GM06990 (cell line): Measurements from ENCODE around the gene LPO.

Experiments
- DNase-seq: peaks from one replicate; pipeline ENCODE4 v3.0.0-alpha.2; 2011; ENCODE audit not compliant: insufficient read length; ENCODE audit errors: extremely low read depth
- H3K27me3 ChIP-seq: replicated peaks from 2 replicates; pipeline ENCODE4 v1.6.0; 2011; ENCODE audit warnings: low read length; ENCODE audit not compliant: control insufficient read depth, insufficient read depth
- H3K36me3 ChIP-seq: 2 replicates; pipeline ENCODE4 v1.5.1; 2011; ENCODE audit warnings: low read length; ENCODE audit not compliant: control insufficient read depth, insufficient read depth
- H3K4me3 ChIP-seq: replicated peaks from 2 replicates; pipeline ENCODE4 v1.5.1; 2011; ENCODE audit warnings: low read depth, mild to moderate bottlenecking, control low read depth, low read length
- CTCF ChIP-seq: IDR thresholded peaks from 2 replicates; pipeline ENCODE4 v1.5.1; 2011; ENCODE audit warnings: low read length, control low read depth, mild to moderate bottlenecking, inconsistent platforms; ENCODE audit not compliant: insufficient read depth, poor library complexity, severe bottlenecking

The LPO gene

GRCh38 chr17:58314706-58315015 lies 76.3 kb downstream of the LPO start:
- Histone ChIP-seq H3K36me3 (no peaks in the 10 kb centered on the region; the same call in 1 of the 2 replicates), H3K4me3 (no peak overlapping the region), H3K27me3 (no peaks in the 10 kb centered on the region)
- no peak for DNase-seq
- no peak for TF ChIP-seq CTCF

GRCh38 chr17:58315281-58315711 lies 76.9 kb downstream of the LPO start:
- no peak for TF ChIP-seq CTCF
- DNase-seq, result no peak
- H3K4me3 ChIP-seq, result no peak overlapping the region
- H3K27me3 ChIP-seq, result no peaks in the 10 kb centered on the region
- H3K36me3 ChIP-seq, result no peaks in the 10 kb centered on the region; the same call in none of the 2 replicates

- Histone ChIP-seq H3K27me3 (no peaks in the 10 kb centered on the region), H3K36me3 (no peaks in the 10 kb centered on the region; the same call in none of the 2 replicates), H3K4me3 (no peak overlapping the region)
- DNase-seq, result no peak
- TF ChIP-seq CTCF, result no peak
Measured at GRCh38 chr17:58315750-58316149, 77.4 kb downstream of the LPO start.

- DNase-seq, result no peak
- Histone ChIP-seq H3K27me3 (no peaks in the 10 kb centered on the region), H3K36me3 (no peaks in the 10 kb centered on the region; the same call in none of the 2 replicates), H3K4me3 (no peak overlapping the region)
- no peak for TF ChIP-seq CTCF
Measured at GRCh38 chr17:58316260-58316960, 78.0 kb downstream of the LPO start.

GRCh38 chr17:58317421-58318064 lies 79.2 kb downstream of the LPO start:
- no peak overlapping the region for H3K4me3 ChIP-seq
- no peaks in the 10 kb centered on the region; the same call in none of the 2 replicates for H3K36me3 ChIP-seq
- TF ChIP-seq CTCF, result peak; percentile 81
- no peaks in the 10 kb centered on the region for H3K27me3 ChIP-seq
- peak; percentile 63 for DNase-seq
